RWPE1 (cell line): ENCODE results near the gene CCDC6.

Source experiments
- CTCF ChIA-PET: fragments of 350-600 bp; sonication (Branson Sonifier 250); formaldehyde crosslinking; extraction: SDS; loops from one replicate; lab custom pipeline; 2021; lab: Yijun Ruan, JAX
- POLR2A ChIA-PET: fragments of 400-600 bp; formaldehyde crosslinking; extraction: SDS; loops from one replicate; lab custom pipeline; 2020; ENCODE audit warnings: antibody characterized with exemption; ENCODE audit not compliant: low non-redundant PET; lab: Yijun Ruan, JAX
- DNase-seq: peaks from one replicate; pipeline ENCODE4 v3.0.0; 2012; ENCODE audit warnings: low spot score
- H3K27ac ChIP-seq: fragments of 450-650 bp; 2 replicates; pipeline ENCODE4 v1.5.1; 2017
- CTCF ChIP-seq: fragments of 450-650 bp; conservative IDR thresholded peaks from 2 replicates; pipeline ENCODE4 v1.5.1; 2017; ENCODE audit warnings: low read depth, mild to moderate bottlenecking

Gene CCDC6

GRCh38 chr10:59809644-59809974 lies 96.7 kb downstream of the CCDC6 start:
- POLR2A ChIA-PET, result no interaction called here
- TF ChIP-seq CTCF, result no peak
- no peak for DNase-seq
- no peak overlapping the region for H3K27ac ChIP-seq
- CTCF ChIA-PET, result interaction anchor here (0.7 kb wide), 1 partner anchor 1346 kb away, joined by 3 read pairs; no protein-coding TSS in a partner anchor

- TF ChIP-seq CTCF, result no peak; the same call in 1 of the 2 replicates
- CTCF ChIA-PET, result interaction anchor here (0.7 kb wide), 2 partner anchors 183 to 1345 kb away, joined by 3 read pairs; no protein-coding TSS in a partner anchor
- DNase-seq, result peak; percentile 23
- no peak overlapping the region for H3K27ac ChIP-seq
- POLR2A ChIA-PET, result no interaction called here
Measured at GRCh38 chr10:59808896-59809643, 97.3 kb downstream of the CCDC6 start.

DNA sequence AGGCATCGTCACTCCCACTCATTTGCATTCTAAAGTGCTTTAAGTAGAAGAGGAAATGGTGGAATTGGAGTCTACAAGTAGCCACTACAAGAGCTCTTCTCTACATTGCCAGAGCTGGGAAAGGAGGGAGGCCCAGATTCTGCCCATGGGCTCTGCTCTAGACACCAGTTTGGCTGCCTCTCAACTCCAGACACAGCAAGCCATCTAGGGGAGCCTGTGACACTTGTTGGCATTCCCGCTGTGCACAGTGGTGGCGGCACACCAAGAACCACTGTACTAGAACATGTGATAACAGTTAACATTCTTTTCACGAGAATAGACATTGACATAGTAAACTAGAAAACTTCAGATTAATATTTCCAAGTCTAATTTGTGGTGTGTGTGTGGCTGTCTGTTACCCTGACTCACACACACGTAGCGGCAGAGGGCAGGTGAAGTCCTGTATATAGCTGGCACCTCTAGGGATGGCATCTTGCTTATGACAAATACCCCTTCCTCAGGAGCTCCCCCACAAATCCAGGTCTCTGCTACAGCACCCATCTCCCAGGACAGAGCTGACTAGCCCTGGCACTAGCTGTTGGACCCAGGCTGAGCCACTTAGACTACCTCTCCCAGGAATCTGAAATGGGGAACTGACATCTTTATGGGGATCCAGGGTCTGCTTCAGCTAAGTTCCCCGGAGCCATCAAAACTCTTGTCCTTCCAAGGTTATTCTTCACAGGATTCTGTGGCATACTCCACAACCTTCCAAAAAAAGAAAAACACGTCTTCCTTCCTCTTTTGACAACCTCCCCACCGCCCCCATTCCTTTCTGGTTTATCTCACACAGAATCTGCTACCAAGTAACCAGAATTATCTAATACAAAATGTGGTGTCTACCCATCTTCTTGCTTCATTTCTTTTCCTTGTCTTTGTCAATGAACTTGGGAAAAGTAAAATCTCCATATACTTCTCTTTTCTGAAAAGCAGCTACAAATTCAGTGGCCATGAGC lies 98.4 kb downstream of the CCDC6 start:
- ChIA-PET CTCF (interaction anchor here (0.6 kb wide), 1 partner anchor 242 kb away, joined by 3 read pairs; no protein-coding TSS in a partner anchor), POLR2A (no interaction called here)
- no peak for DNase-seq
- no peak for TF ChIP-seq CTCF
- no peak overlapping the region for H3K27ac ChIP-seq

GRCh38 chr10:59805014-59805413 lies 101.3 kb downstream of the CCDC6 start:
- H3K27ac ChIP-seq, result no peak overlapping the region
- TF ChIP-seq CTCF, result no peak
- DNase-seq, result no peak
- POLR2A ChIA-PET, result no interaction called here
- CTCF ChIA-PET, result interaction anchor here (0.7 kb wide), 1 partner anchor 1634 kb away, joined by 3 read pairs; no protein-coding TSS in a partner anchor

GRCh38 chr10:59804220-59804619 lies 102.1 kb downstream of the CCDC6 start:
- POLR2A ChIA-PET, result no interaction called here
- no peak for TF ChIP-seq CTCF
- CTCF ChIA-PET, result interaction anchor here (0.6 kb wide), 1 partner anchor 909 kb away, joined by 3 read pairs; no protein-coding TSS in a partner anchor
- no peak overlapping the region for H3K27ac ChIP-seq
- no peak for DNase-seq

GRCh38 chr10:59803714-59804113 lies 102.6 kb downstream of the CCDC6 start:
- ChIA-PET CTCF (interaction anchor here (0.6 kb wide), 1 partner anchor 53 kb away, joined by 7 read pairs; no protein-coding TSS in a partner anchor), POLR2A (no interaction called here)
- no peak for DNase-seq
- TF ChIP-seq CTCF, result no peak
- H3K27ac ChIP-seq, result no peak overlapping the region
